WTC11 (cell line): ENCODE results near the gene ADGRA1. TPM values are rescaled to one million over a fixed set of nuclear protein-coding genes. Genes with fewer than 3 reads are reported as not detected.

ENCODE experiments used
- ATAC-seq: fragments of 200-7000 bp; cut with Tn5 transposase; 2 replicates; pipeline ENCODE4 v1.10.0; 2021; ENCODE audit warnings: mild to moderate bottlenecking, moderate library complexity
- CTCF ChIA-PET: fragments of 300-600 bp; sonication (Branson Sonifier 250); formaldehyde crosslinking; loops from one replicate; lab custom pipeline; 2021; ENCODE audit warnings: antibody characterized with exemption; lab: Charles Lee
- POLR2A ChIA-PET: fragments of 350-600 bp; sonication (Branson Sonifier 250); formaldehyde crosslinking; loops from one replicate; lab custom pipeline; 2021; ENCODE audit warnings: antibody characterized with exemption; lab: Charles Lee
- DNase-seq: peaks from one replicate; pipeline ENCODE4 v3.0.0; 2021; ENCODE audit warnings: low spot score
- H3K27ac Mint-ChIP-seq: 2 replicates; pipeline ENCODE4 v1.8.0; 2021; ENCODE audit warnings: mixed read lengths
- H3K27me3 Mint-ChIP-seq: 2 replicates; pipeline ENCODE4 v1.8.0; 2021; ENCODE audit warnings: low read depth, mild to moderate bottlenecking, moderate library complexity, mixed read lengths
- H3K36me3 Mint-ChIP-seq: 2 replicates; pipeline ENCODE4 v1.8.0; 2021; ENCODE audit warnings: mixed read lengths
- H3K4me1 Mint-ChIP-seq: 2 replicates; pipeline ENCODE4 v1.8.0; 2022; ENCODE audit warnings: mixed read lengths
- H3K4me3 Mint-ChIP-seq: 2 replicates; pipeline ENCODE4 v1.8.0; 2021; ENCODE audit warnings: mild to moderate bottlenecking, moderate library complexity, mixed read lengths
- H3K9me3 Mint-ChIP-seq: 2 replicates; pipeline ENCODE4 v1.8.0; 2021; ENCODE audit warnings: mixed read lengths
- CTCF ChIP-seq: fragments of 200-600 bp; IDR thresholded peaks from 2 replicates; pipeline ENCODE4 v1.8.0; 2022; ENCODE audit warnings: antibody characterized with exemption
- ESRRA ChIP-seq: sonication (generic); formaldehyde crosslinking; IDR thresholded peaks from 2 replicates; pipeline ENCODE4 v1.8.1; 2022; ENCODE audit warnings: mild to moderate bottlenecking, missing genetic modification reagents, borderline replicate concordance
- FOXP1 ChIP-seq: sonication (generic); formaldehyde crosslinking; IDR thresholded peaks from 2 replicates; pipeline ENCODE4 v1.8.0; 2022; ENCODE audit warnings: missing genetic modification reagents, mild to moderate bottlenecking, moderate library complexity, borderline replicate concordance
- JAZF1 ChIP-seq: fragments of 250-450 bp; sonication (Bioruptor Pico); IDR thresholded peaks from 2 replicates; pipeline ENCODE4 v1.9.0; 2021; ENCODE audit warnings: moderate library complexity, mild to moderate bottlenecking, inconsistent platforms
- PRDM15 ChIP-seq: sonication (generic); formaldehyde crosslinking; IDR thresholded peaks from 2 replicates; pipeline ENCODE4 v1.8.0; 2022; ENCODE audit warnings: missing genetic modification reagents
- PREB ChIP-seq: sonication (generic); formaldehyde crosslinking; IDR thresholded peaks from 2 replicates; pipeline ENCODE4 v1.8.1; 2022; ENCODE audit warnings: mild to moderate bottlenecking, missing genetic modification reagents, moderate library complexity, borderline replicate concordance
- SOX15 ChIP-seq: fragments of 250-450 bp; sonication (Bioruptor Pico); IDR thresholded peaks from 2 replicates; pipeline ENCODE4 v1.9.0; 2021; ENCODE audit warnings: mild to moderate bottlenecking
- ZMAT4 ChIP-seq: fragments of 250-450 bp; sonication (Bioruptor Pico); IDR thresholded peaks from 2 replicates; pipeline ENCODE4 v1.9.0; 2021; ENCODE audit warnings: mild to moderate bottlenecking
- ZNF671 ChIP-seq: fragments of 250-450 bp; sonication (Bioruptor Pico); IDR thresholded peaks from 2 replicates; pipeline ENCODE4 v1.8.0; 2021; ENCODE audit warnings: mild to moderate bottlenecking
- total RNA-seq: library from RNA; stranded (reverse); gene quantifications from 3 replicates; pipeline ENCODE4 v1.2.3, GENCODE V29; 2021
- TF ChIP-seq, protein P1 (sequence below): sonication (generic); formaldehyde crosslinking; IDR thresholded peaks from 2 replicates; pipeline ENCODE4 v1.8.1; 2022; ENCODE audit warnings: low read depth, missing genetic modification reagents, borderline replicate concordance
- TF ChIP-seq, protein P2 (sequence below): sonication (generic); formaldehyde crosslinking; IDR thresholded peaks from 2 replicates; pipeline ENCODE4 v1.8.0; 2022; ENCODE audit warnings: mild to moderate bottlenecking, missing genetic modification reagents
- TF ChIP-seq, protein P3 (sequence below): sonication (generic); formaldehyde crosslinking; IDR thresholded peaks from 2 replicates; pipeline ENCODE4 v1.8.1; 2023; ENCODE audit warnings: mild to moderate bottlenecking, missing genetic modification reagents
- TF ChIP-seq, protein P4 (sequence below): sonication (generic); formaldehyde crosslinking; conservative IDR thresholded peaks from 2 replicates; pipeline ENCODE4 v1.8.1; 2022; ENCODE audit warnings: mild to moderate bottlenecking, missing genetic modification reagents

The ADGRA1 gene
- total RNA-seq, 1 experiment from 2014 or later, result 0.20 TPM

- POLR2A ChIA-PET, result no interaction called here
- no peak for ATAC-seq
- peaks cover 9% of the 10 kb centered on the region for H3K9me3 Mint-ChIP-seq
- no peaks in the 10 kb centered on the region for H3K27me3 Mint-ChIP-seq
- TF ChIP-seq, protein P1, sequence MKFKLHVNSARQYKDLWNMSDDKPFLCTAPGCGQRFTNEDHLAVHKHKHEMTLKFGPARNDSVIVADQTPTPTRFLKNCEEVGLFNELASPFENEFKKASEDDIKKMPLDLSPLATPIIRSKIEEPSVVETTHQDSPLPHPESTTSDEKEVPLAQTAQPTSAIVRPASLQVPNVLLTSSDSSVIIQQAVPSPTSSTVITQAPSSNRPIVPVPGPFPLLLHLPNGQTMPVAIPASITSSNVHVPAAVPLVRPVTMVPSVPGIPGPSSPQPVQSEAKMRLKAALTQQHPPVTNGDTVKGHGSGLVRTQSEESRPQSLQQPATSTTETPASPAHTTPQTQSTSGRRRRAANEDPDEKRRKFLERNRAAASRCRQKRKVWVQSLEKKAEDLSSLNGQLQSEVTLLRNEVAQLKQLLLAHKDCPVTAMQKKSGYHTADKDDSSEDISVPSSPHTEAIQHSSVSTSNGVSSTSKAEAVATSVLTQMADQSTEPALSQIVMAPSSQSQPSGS, result no peak
- TF ChIP-seq CTCF, result no peak
- no peak for TF ChIP-seq PRDM15
- TF ChIP-seq, protein P2, sequence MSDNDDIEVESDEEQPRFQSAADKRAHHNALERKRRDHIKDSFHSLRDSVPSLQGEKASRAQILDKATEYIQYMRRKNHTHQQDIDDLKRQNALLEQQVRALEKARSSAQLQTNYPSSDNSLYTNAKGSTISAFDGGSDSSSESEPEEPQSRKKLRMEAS (CRISPR knock-in tag), result no peak
- no peak for TF ChIP-seq FOXP1 (CRISPR knock-in tag)
- no peak for TF ChIP-seq PREB (CRISPR knock-in tag)
- TF ChIP-seq ZMAT4 (CRISPR knock-in tag), result no peak
- H3K36me3 Mint-ChIP-seq, result peaks cover 29% of the 10 kb centered on the region
- CTCF ChIA-PET, result no interaction called here
- no peak for DNase-seq
- H3K27ac Mint-ChIP-seq, result no peak overlapping the region
- no peak overlapping the region for H3K4me3 Mint-ChIP-seq
- H3K4me1 Mint-ChIP-seq, result no peaks in the 10 kb centered on the region
Observed at GRCh38 chr10:133169173-133169947, 81.6 kb downstream of the ADGRA1 start.

DNA sequence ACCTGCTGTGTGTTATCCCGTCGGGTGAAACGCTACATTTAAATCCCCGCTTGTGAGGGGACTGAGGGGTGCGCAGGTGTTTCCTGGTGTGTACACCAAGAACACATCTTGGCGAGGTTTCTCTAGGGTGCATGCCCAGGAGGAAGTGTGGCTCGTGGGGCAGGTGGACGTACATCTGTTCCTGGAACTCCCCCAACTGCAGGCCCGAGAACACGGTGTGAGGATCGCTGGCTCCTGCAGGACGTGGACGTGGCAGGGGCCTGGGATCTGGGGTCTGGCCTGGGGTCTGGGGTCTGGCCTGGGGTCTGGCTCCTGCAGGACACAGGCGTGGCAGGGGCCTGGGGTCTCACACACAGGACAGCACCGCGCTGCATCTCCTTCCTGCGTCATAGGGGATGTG lies 82.4 kb downstream of the ADGRA1 start:
- no peak overlapping the region for H3K4me3 Mint-ChIP-seq
- peaks cover 29% of the 10 kb centered on the region for H3K36me3 Mint-ChIP-seq
- ATAC-seq, result no peak
- CTCF ChIA-PET, result no interaction called here
- peaks cover 15% of the 10 kb centered on the region for H3K9me3 Mint-ChIP-seq
- H3K27me3 Mint-ChIP-seq, result no peaks in the 10 kb centered on the region
- TF ChIP-seq JAZF1 (CRISPR knock-in tag) (no peak), ZNF671 (CRISPR knock-in tag) (no peak), SOX15 (CRISPR knock-in tag) (no peak), ESRRA (CRISPR knock-in tag) (no peak)
- TF ChIP-seq, protein P3, sequence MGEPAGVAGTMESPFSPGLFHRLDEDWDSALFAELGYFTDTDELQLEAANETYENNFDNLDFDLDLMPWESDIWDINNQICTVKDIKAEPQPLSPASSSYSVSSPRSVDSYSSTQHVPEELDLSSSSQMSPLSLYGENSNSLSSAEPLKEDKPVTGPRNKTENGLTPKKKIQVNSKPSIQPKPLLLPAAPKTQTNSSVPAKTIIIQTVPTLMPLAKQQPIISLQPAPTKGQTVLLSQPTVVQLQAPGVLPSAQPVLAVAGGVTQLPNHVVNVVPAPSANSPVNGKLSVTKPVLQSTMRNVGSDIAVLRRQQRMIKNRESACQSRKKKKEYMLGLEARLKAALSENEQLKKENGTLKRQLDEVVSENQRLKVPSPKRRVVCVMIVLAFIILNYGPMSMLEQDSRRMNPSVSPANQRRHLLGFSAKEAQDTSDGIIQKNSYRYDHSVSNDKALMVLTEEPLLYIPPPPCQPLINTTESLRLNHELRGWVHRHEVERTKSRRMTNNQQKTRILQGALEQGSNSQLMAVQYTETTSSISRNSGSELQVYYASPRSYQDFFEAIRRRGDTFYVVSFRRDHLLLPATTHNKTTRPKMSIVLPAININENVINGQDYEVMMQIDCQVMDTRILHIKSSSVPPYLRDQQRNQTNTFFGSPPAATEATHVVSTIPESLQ (CRISPR knock-in tag), result no peak
- TF ChIP-seq, protein P4, sequence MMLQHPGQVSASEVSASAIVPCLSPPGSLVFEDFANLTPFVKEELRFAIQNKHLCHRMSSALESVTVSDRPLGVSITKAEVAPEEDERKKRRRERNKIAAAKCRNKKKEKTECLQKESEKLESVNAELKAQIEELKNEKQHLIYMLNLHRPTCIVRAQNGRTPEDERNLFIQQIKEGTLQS (CRISPR knock-in tag), result no peak
- TF ChIP-seq, all 79 proteins: peak for 0
- no peak for DNase-seq
- POLR2A ChIA-PET, result no interaction called here
- Mint-ChIP-seq H3K27ac (no peak overlapping the region), H3K4me1 (no peaks in the 10 kb centered on the region)
